K562 (cell line): ENCODE results near the gene CHPF. TPM values are rescaled to one million over a fixed set of nuclear protein-coding genes. Genes with fewer than 3 reads are reported as not detected.

Experiments
- ATF7 ChIP-seq: fragments of 450-650 bp; IDR thresholded peaks from 2 replicates; pipeline ENCODE4 v1.7.1; 2014; ENCODE audit warnings: mild to moderate bottlenecking, moderate library complexity
- BRD4 ChIP-seq: fragments of 200-600 bp; sonication (generic); IDR thresholded peaks from 2 replicates; pipeline ENCODE4 v1.6.1; 2017; ENCODE audit warnings: inconsistent platforms
- HNRNPL ChIP-seq: fragments of 200-400 bp; formaldehyde crosslinking; IDR thresholded peaks from 2 replicates; pipeline ENCODE4 v1.6.1; 2017; ENCODE audit warnings: low read depth, mild to moderate bottlenecking, low read length
- LEF1 ChIP-seq: fragments of 450-650 bp; IDR thresholded peaks from 2 replicates; pipeline ENCODE4 v1.6.1; 2016; ENCODE audit warnings: mild to moderate bottlenecking
- MAFF ChIP-seq: IDR thresholded peaks from 2 replicates; pipeline ENCODE4 v1.6.1; 2012; ENCODE audit warnings: low read length, improper control_type of control experiment
- NCOA4 ChIP-seq: fragments of 450-650 bp; IDR thresholded peaks from 2 replicates; pipeline ENCODE4 v1.6.1; 2018; ENCODE audit warnings: mild to moderate bottlenecking; ENCODE audit not compliant: partially characterized antibody
- OTX1 ChIP-seq: fragments of 450-650 bp; formaldehyde crosslinking; IDR thresholded peaks from 2 replicates; pipeline ENCODE4 v1.4.0; 2022; ENCODE audit warnings: mild to moderate bottlenecking
- POLR2G ChIP-seq: fragments of 200-400 bp; formaldehyde crosslinking; IDR thresholded peaks from 2 replicates; pipeline ENCODE4 v1.6.1; 2017; ENCODE audit warnings: low read depth, mild to moderate bottlenecking, antibody characterized with exemption, low read length, moderate library complexity
- PRDM10 ChIP-seq: fragments of 450-650 bp; IDR thresholded peaks from 2 replicates; pipeline ENCODE4 v1.6.1; 2018; ENCODE audit not compliant: partially characterized antibody
- SETDB1 ChIP-seq: IDR thresholded peaks from one replicate; pipeline ENCODE4 v1.6.1; 2012; ENCODE audit warnings: low read length, control low read depth, inconsistent platforms
- SMC3 ChIP-seq: conservative IDR thresholded peaks from 2 replicates; pipeline ENCODE4 v1.6.1; 2011; ENCODE audit warnings: low read depth, low read length, improper control_type of control experiment; ENCODE audit not compliant: insufficient read depth
- ZBTB7A ChIP-seq: IDR thresholded peaks from 2 replicates; pipeline ENCODE4 v1.6.1; 2011; ENCODE audit warnings: low read depth, mild to moderate bottlenecking, low read length, moderate library complexity, borderline replicate concordance; ENCODE audit not compliant: control insufficient read depth
- ZNF12 ChIP-seq: sonication (generic); formaldehyde crosslinking; IDR thresholded peaks from 2 replicates; pipeline ENCODE4 v1.4.0; 2020; ENCODE audit warnings: mild to moderate bottlenecking, missing genetic modification reagents
- ZNF134 ChIP-seq: fragments of 250-450 bp; sonication (Bioruptor Pico); conservative IDR thresholded peaks from 2 replicates; pipeline ENCODE4 v1.4.0; 2020
- ZNF780A ChIP-seq: fragments of 250-450 bp; sonication (Bioruptor Pico); IDR thresholded peaks from 2 replicates; pipeline ENCODE4 v1.5.0; 2021; ENCODE audit warnings: mild to moderate bottlenecking
- polyA plus RNA-seq, 8 experiments: library from polyadenylated mRNA; depleted of rRNA in 4 of 8; stranded (reverse) in 5 of 8; unstranded in 3 of 8; fragments of >200 nt; fragmentation: Nextera tagmentation in 2 of 8; fragmentation: Illumina TruSeq in 1 of 8; extraction: Ambion mirVana in 2 of 8; extraction: Trizol in 1 of 8; gene quantifications; 2 replicates each; pipeline versions ENCODE4 v1.2.1 to v1.2.3, GENCODE V29; 2011 to 2014; ENCODE audit warnings: inconsistent platforms in 1 of 8, missing spikeins in 1 of 8
- total RNA-seq, 7 experiments: library from RNA; depleted of rRNA in 6 of 7; stranded (reverse); fragments of >200 nt in 6 of 7; fragmentation: Illumina TruSeq in 2 of 7; extraction: Trizol in 2 of 7; gene quantifications; 2 replicates each; pipeline versions ENCODE4 v1.2.1 to v1.2.3, GENCODE V29; 2011 to 2021; ENCODE audit warnings: low replicate concordance in 1 of 7
- TF ChIP-seq, protein P1 (sequence below): fragments of 450-650 bp; IDR thresholded peaks from 2 replicates; pipeline ENCODE4 v1.6.1; 2017; ENCODE audit warnings: antibody characterized with exemption
- TF ChIP-seq, protein P2 (sequence below): sonication (generic); formaldehyde crosslinking; IDR thresholded peaks from 2 replicates; pipeline ENCODE4 v1.8.0; 2022; ENCODE audit warnings: mild to moderate bottlenecking, missing genetic modification reagents
- TF ChIP-seq, protein P3 (sequence below): fragments of 450-650 bp; IDR thresholded peaks from 2 replicates; pipeline ENCODE4 v1.6.1; 2017; ENCODE audit warnings: antibody characterized with exemption, mild to moderate bottlenecking

The CHPF gene
- total and polyA plus RNA-seq, 9 of the 15 experiments (the other 6 are each of a cell fraction or from before 2014, with no cell fraction given) = 0.15 to 57.2 (median 7.9) TPM

- TF ChIP-seq MAFF = no peak
- TF ChIP-seq LEF1 = no peak
- peak; percentile 53; the same call in 1 of the 2 replicates for TF ChIP-seq ZBTB7A
- TF ChIP-seq, protein P1, sequence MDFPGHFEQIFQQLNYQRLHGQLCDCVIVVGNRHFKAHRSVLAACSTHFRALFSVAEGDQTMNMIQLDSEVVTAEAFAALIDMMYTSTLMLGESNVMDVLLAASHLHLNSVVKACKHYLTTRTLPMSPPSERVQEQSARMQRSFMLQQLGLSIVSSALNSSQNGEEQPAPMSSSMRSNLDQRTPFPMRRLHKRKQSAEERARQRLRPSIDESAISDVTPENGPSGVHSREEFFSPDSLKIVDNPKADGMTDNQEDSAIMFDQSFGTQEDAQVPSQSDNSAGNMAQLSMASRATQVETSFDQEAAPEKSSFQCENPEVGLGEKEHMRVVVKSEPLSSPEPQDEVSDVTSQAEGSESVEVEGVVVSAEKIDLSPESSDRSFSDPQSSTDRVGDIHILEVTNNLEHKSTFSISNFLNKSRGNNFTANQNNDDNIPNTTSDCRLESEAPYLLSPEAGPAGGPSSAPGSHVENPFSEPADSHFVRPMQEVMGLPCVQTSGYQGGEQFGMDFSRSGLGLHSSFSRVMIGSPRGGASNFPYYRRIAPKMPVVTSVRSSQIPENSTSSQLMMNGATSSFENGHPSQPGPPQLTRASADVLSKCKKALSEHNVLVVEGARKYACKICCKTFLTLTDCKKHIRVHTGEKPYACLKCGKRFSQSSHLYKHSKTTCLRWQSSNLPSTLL = no peak
- TF ChIP-seq ZNF134 (CRISPR knock-in tag) = no peak
- no peak for TF ChIP-seq OTX1 (CRISPR knock-in tag)
- 0 out of 2 replicates have a peak, but pooled peaks have one; percentile 12 for TF ChIP-seq ATF7
- no peak for TF ChIP-seq BRD4
- no peak for TF ChIP-seq ZNF12 (CRISPR knock-in tag)
- TF ChIP-seq, protein P2, sequence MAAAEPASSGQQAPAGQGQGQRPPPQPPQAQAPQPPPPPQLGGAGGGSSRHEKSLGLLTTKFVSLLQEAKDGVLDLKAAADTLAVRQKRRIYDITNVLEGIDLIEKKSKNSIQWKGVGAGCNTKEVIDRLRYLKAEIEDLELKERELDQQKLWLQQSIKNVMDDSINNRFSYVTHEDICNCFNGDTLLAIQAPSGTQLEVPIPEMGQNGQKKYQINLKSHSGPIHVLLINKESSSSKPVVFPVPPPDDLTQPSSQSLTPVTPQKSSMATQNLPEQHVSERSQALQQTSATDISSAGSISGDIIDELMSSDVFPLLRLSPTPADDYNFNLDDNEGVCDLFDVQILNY = no peak
- no peak for TF ChIP-seq PRDM10
- TF ChIP-seq ZNF780A (CRISPR knock-in tag) = no peak
- TF ChIP-seq, protein P3, sequence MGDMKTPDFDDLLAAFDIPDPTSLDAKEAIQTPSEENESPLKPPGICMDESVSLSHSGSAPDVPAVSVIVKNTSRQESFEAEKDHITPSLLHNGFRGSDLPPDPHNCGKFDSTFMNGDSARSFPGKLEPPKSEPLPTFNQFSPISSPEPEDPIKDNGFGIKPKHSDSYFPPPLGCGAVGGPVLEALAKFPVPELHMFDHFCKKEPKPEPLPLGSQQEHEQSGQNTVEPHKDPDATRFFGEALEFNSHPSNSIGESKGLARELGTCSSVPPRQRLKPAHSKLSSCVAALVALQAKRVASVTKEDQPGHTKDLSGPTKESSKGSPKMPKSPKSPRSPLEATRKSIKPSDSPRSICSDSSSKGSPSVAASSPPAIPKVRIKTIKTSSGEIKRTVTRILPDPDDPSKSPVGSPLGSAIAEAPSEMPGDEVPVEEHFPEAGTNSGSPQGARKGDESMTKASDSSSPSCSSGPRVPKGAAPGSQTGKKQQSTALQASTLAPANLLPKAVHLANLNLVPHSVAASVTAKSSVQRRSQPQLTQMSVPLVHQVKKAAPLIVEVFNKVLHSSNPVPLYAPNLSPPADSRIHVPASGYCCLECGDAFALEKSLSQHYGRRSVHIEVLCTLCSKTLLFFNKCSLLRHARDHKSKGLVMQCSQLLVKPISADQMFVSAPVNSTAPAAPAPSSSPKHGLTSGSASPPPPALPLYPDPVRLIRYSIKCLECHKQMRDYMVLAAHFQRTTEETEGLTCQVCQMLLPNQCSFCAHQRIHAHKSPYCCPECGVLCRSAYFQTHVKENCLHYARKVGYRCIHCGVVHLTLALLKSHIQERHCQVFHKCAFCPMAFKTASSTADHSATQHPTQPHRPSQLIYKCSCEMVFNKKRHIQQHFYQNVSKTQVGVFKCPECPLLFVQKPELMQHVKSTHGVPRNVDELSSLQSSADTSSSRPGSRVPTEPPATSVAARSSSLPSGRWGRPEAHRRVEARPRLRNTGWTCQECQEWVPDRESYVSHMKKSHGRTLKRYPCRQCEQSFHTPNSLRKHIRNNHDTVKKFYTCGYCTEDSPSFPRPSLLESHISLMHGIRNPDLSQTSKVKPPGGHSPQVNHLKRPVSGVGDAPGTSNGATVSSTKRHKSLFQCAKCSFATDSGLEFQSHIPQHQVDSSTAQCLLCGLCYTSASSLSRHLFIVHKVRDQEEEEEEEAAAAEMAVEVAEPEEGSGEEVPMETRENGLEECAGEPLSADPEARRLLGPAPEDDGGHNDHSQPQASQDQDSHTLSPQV = no peak
- peak; percentile 73 for TF ChIP-seq POLR2G
- TF ChIP-seq SMC3 = no peak
- TF ChIP-seq NCOA4 = no peak
- no peak for TF ChIP-seq SETDB1
- TF ChIP-seq HNRNPL = 0 out of 2 replicates have a peak, but pooled peaks have one; percentile 45
Measured at GRCh38 chr2:219552382-219553167, 9.0 kb upstream of the CHPF start (continued).
